HFF-Myc (cell line): ENCODE measurements around the gene CEP162.
A peak's percentile ranks its signal among the peaks of the same experiment; 100 is the strongest.
"Not testable (repeated sequence)": the region's sequence is repeated elsewhere in the genome, so short reads cannot be mapped to it uniquely, and the experiment has no call there.

ENCODE experiments used
- DNase-seq: peaks from one replicate; pipeline ENCODE4 v3.0.0-alpha.2; 2011; ENCODE audit warnings: low read depth; ENCODE audit errors: extremely low read depth
- H3K4me3 ChIP-seq: replicated peaks from 2 replicates; pipeline ENCODE4 v1.5.1; 2011; ENCODE audit warnings: low read depth, mild to moderate bottlenecking, control low read depth, low read length
- CTCF ChIP-seq: IDR thresholded peaks from 2 replicates; pipeline ENCODE4 v1.5.1; 2012; ENCODE audit warnings: mild to moderate bottlenecking, low read depth, low read length, control low read depth; ENCODE audit errors: missing control alignments

The CEP162 gene

GRCh38 chr6:84107495-84107894 is 119.9 kb downstream of the CEP162 start:
- H3K4me3 ChIP-seq, result no peak overlapping the region
- no peak for TF ChIP-seq CTCF
- DNase-seq, result no peak

GRCh38 chr6:84105215-84105924 is 122.1 kb downstream of the CEP162 start:
- not testable (repeated sequence) for DNase-seq

GRCh38 chr6:84103029-84103428 is 124.4 kb downstream of the CEP162 start:
- DNase-seq, result peak; percentile 50
- no peak overlapping the region for H3K4me3 ChIP-seq
- TF ChIP-seq CTCF, result no peak

More at GRCh38 chr6:84105215-84105924, 122.1 kb downstream of the CEP162 start:
- H3K4me3 ChIP-seq, result not testable (repeated sequence)

GRCh38 chr6:84095156-84095555 is 132.3 kb downstream of the CEP162 start:
- TF ChIP-seq CTCF, result no peak
- DNase-seq, result no peak
- no peak overlapping the region for H3K4me3 ChIP-seq

GRCh38 chr6:84093441-84094435 is 133.7 kb downstream of the CEP162 start:
- DNase-seq, result no peak
- TF ChIP-seq CTCF, result no peak
- H3K4me3 ChIP-seq, result no peak overlapping the region

- no peak overlapping the region for H3K4me3 ChIP-seq
- no peak for DNase-seq
- no peak for TF ChIP-seq CTCF
Measured at GRCh38 chr6:84089552-84089951, 137.9 kb downstream of the CEP162 start.

- no peak overlapping the region for H3K4me3 ChIP-seq
- no peak for DNase-seq
- TF ChIP-seq CTCF, result no peak
Measured at GRCh38 chr6:84089081-84089480, 138.4 kb downstream of the CEP162 start.
